K562 (cell line): ENCODE data around the gene WIPF1. TPM values are rescaled to one million over a fixed set of nuclear protein-coding genes. Genes with fewer than 3 reads are reported as not detected.

Experiments used
- ATAC-seq: fragments of 200-7000 bp; cut with Tn5 transposase; 3 replicates; pipeline ENCODE4 v1.9.1; 2020; ENCODE audit warnings: moderate library complexity
- BruUV-seq: library from RNA; stranded (reverse); fragments of 400-500 nt; replicated peaks from 2 replicates; lab custom pipeline; 2021; lab: Mats Ljungman, UMichigan
- CTCF ChIA-PET: fragments of 300-600 bp; formaldehyde crosslinking; extraction: SDS; loops from one replicate; lab custom pipeline; 2021; ENCODE audit warnings: low intra/inter-chr PET ratio; lab: Yijun Ruan, JAX
- POLR2A ChIA-PET: fragments of 300-600, 350-650 bp; sonication (Branson Sonifier 250); formaldehyde crosslinking; extraction: SDS; loops from one replicate; lab custom pipeline; 2021; ENCODE audit warnings: antibody characterized with exemption, inconsistent platforms; lab: Yijun Ruan, JAX
- DNase-seq, 4 experiments: peaks; one replicate each; pipeline versions ENCODE4 v3.0.0 to v3.0.0-alpha.2; 2011 to 2018; ENCODE audit warnings: low spot score in 3 of 4, mixed read lengths in 3 of 4; ENCODE audit errors: extremely low read depth in 1 of 4
- FAIRE-seq: peaks from 2 replicates; lab custom pipeline; 2011; peaks lifted over from hg19 to GRCh38; lab: Jason Lieb, UNC
- H2AFZ ChIP-seq: 2 replicates; pipeline ENCODE4 v1.6.0; 2011; ENCODE audit warnings: low read depth, low read length, control low read depth, inconsistent platforms
- H3K27ac ChIP-seq: fragments of 200-600 bp; 3 replicates; pipeline ENCODE4 v1.8.0; 2011; ENCODE audit warnings: low read depth, mild to moderate bottlenecking, control low read depth, inconsistent platforms, low read length, moderate library complexity, mixed read lengths; ENCODE audit errors: extremely low read depth
- H3K27me3 ChIP-seq, 2 experiments: fragments of 300-600 bp in 1 of 2; 2 replicates in 1 of 2; 3 replicates in 1 of 2; pipeline versions ENCODE4 v1.6.0 to v1.8.0; 2011; ENCODE audit warnings: inconsistent platforms in 2 of 2, low read length in 2 of 2, mild to moderate bottlenecking in 1 of 2, mixed read lengths in 1 of 2, moderate library complexity in 1 of 2; ENCODE audit not compliant: control insufficient read depth in 2 of 2, insufficient read depth in 2 of 2
- H3K36me3 ChIP-seq: fragments of 300-600 bp; 3 replicates; pipeline ENCODE4 v1.8.0; 2011; ENCODE audit warnings: mild to moderate bottlenecking, low read length, inconsistent platforms; ENCODE audit not compliant: control insufficient read depth, insufficient read depth
- H3K4me1 ChIP-seq, 2 experiments: fragments of 200-600 bp in 1 of 2; replicated peaks in 1 of 2; 2 replicates in 1 of 2; 3 replicates in 1 of 2; pipeline versions ENCODE4 v1.5.1 to v1.8.0; 2011; ENCODE audit warnings: inconsistent platforms in 2 of 2, low read length in 2 of 2, mild to moderate bottlenecking in 1 of 2, mixed read lengths in 1 of 2, moderate library complexity in 1 of 2; ENCODE audit not compliant: control insufficient read depth in 2 of 2, insufficient read depth in 2 of 2
- H3K4me2 ChIP-seq: 2 replicates; pipeline ENCODE4 v1.6.1; 2011; ENCODE audit warnings: low read length, control low read depth, inconsistent platforms, mixed read lengths; ENCODE audit not compliant: insufficient read depth
- H3K4me3 ChIP-seq: fragments of 200-600 bp; sonication (generic), shearing (Covaris generic); 2 replicates; pipeline ENCODE4 v1.5.1; 2016; ENCODE audit warnings: control low read depth, inconsistent platforms
- H3K79me2 ChIP-seq: fragments of 200-600 bp; 3 replicates; pipeline ENCODE4 v1.8.0; 2011; ENCODE audit warnings: low read length, inconsistent platforms; ENCODE audit not compliant: control insufficient read depth, insufficient read depth
- H3K9ac ChIP-seq, 2 experiments: 2 replicates each; pipeline versions ENCODE4 v1.6.0 to v1.6.1; 2011; ENCODE audit warnings: low read depth in 2 of 2, low read length in 2 of 2, control low read depth in 1 of 2, inconsistent platforms in 1 of 2, mild to moderate bottlenecking in 1 of 2, mixed read lengths in 1 of 2; ENCODE audit not compliant: insufficient read depth in 1 of 2
- H3K9me1 ChIP-seq: one replicate; pipeline ENCODE4 v1.6.0; 2011; ENCODE audit warnings: inconsistent platforms, mild to moderate bottlenecking, low read length, moderate library complexity; ENCODE audit not compliant: control insufficient read depth, insufficient read depth
- H3K9me3 ChIP-seq: replicated peaks from 2 replicates; pipeline ENCODE4 v1.5.1; 2011; ENCODE audit warnings: low read depth, low read length, inconsistent platforms; ENCODE audit not compliant: control insufficient read depth, insufficient read depth
- H4K20me1 ChIP-seq: replicated peaks from 2 replicates; pipeline ENCODE4 v1.6.1; 2011; ENCODE audit warnings: low read length, inconsistent platforms, mixed read lengths; ENCODE audit not compliant: control insufficient read depth, insufficient read depth
- FOS ChIP-seq: IDR thresholded peaks from 3 replicates; pipeline ENCODE4 v1.6.1; 2011; ENCODE audit not compliant: insufficient read length; ENCODE audit errors: extremely low read depth
- IRF9 ChIP-seq: fragments of 450-650 bp; IDR thresholded peaks from 2 replicates; pipeline ENCODE4 v1.6.1; 2016; ENCODE audit warnings: missing biosample characterization, missing genetic modification characterization
- MEF2A ChIP-seq: IDR thresholded peaks from 2 replicates; pipeline ENCODE4 v1.6.1; 2011; ENCODE audit warnings: low read depth, mild to moderate bottlenecking, low read length, moderate library complexity; ENCODE audit not compliant: control insufficient read depth
- RFX7 ChIP-seq: fragments of 250-450 bp; sonication (Bioruptor Pico); IDR thresholded peaks from 2 replicates; pipeline ENCODE4 v1.5.1; 2021; ENCODE audit warnings: mild to moderate bottlenecking
- ZNF780A ChIP-seq: fragments of 250-450 bp; sonication (Bioruptor Pico); IDR thresholded peaks from 2 replicates; pipeline ENCODE4 v1.5.0; 2021; ENCODE audit warnings: mild to moderate bottlenecking
- WGBS: fragments of 100-300 bp; shearing (Covaris generic); methylation state at CpG from one replicate; pipeline ENCODE4 v1.1.6; 2016; ENCODE audit warnings: low coverage, mixed read lengths; ENCODE audit not compliant: insufficient coverage; ENCODE audit errors: missing lambda C conversion rate; 5-methylcytosine and 5-hydroxymethylcytosine counted together
- in situ Hi-C: fragments of 300-500 bp; cut with MboI; formaldehyde crosslinking; loops from 4 replicates; pipeline ENCODE4 v1.15.0; 2018; ENCODE audit warnings: inconsistent platforms, mixed read lengths
- intact Hi-C: fragments of 100-400 bp; cut with micrococcal nuclease; formaldehyde crosslinking; loops from 2 replicates; pipeline ENCODE4 v1.14.2; 2022
- polyA plus RNA-seq, 8 experiments: library from polyadenylated mRNA; depleted of rRNA in 4 of 8; stranded (reverse) in 5 of 8; unstranded in 3 of 8; fragments of >200 nt; fragmentation: Nextera tagmentation in 2 of 8; fragmentation: Illumina TruSeq in 1 of 8; extraction: Ambion mirVana in 2 of 8; extraction: Trizol in 1 of 8; gene quantifications; 2 replicates each; pipeline versions ENCODE4 v1.2.1 to v1.2.3, GENCODE V29; 2011 to 2014; ENCODE audit warnings: inconsistent platforms in 1 of 8, missing spikeins in 1 of 8
- total RNA-seq, 7 experiments: library from RNA; depleted of rRNA in 6 of 7; stranded (reverse); fragments of >200 nt in 6 of 7; fragmentation: Illumina TruSeq in 2 of 7; extraction: Trizol in 2 of 7; gene quantifications; 2 replicates each; pipeline versions ENCODE4 v1.2.1 to v1.2.3, GENCODE V29; 2011 to 2021; ENCODE audit warnings: low replicate concordance in 1 of 7

WIPF1 gene
- total and polyA plus RNA-seq, 9 of the 15 experiments (the other 6 are each of a cell fraction or from before 2014, with no cell fraction given), result 0.54 to 4.9 (median 2.4) TPM

- H3K4me3 ChIP-seq, result no peak overlapping the region
- no peak overlapping the region for H3K27ac ChIP-seq
- WGBS, result 0% methylated on average over 3 of the region's 3 CpGs
- ChIA-PET CTCF (no interaction called here), POLR2A (no interaction called here)
- no peaks in the 10 kb centered on the region for H3K9me3 ChIP-seq
- no peak for ATAC-seq
- no peaks in the 10 kb centered on the region for H3K9me1 ChIP-seq
- H3K4me2 ChIP-seq, result no peak overlapping the region
- no peak overlapping the region for H3K9ac ChIP-seq
- no peaks in the 10 kb centered on the region for H3K36me3 ChIP-seq
- no peak overlapping the region for H2AFZ ChIP-seq
- no peak for DNase-seq
- peaks cover 6 to 16% of the 10 kb centered on the region in 2 experiments; a peak in 4 of 5 replicates for H3K27me3 ChIP-seq
- in situ Hi-C loops, result no loop called here
- H3K4me1 ChIP-seq, result no peaks in the 10 kb centered on the region
- intact Hi-C loops, result no loop called here
- no peaks in the 10 kb centered on the region for H4K20me1 ChIP-seq
- no peak for TF ChIP-seq ZNF780A (CRISPR knock-in tag)
- BruUV-seq, result no TSS peak
- H3K79me2 ChIP-seq, result no peaks in the 10 kb centered on the region
- no peak for FAIRE-seq
Measured at GRCh38 chr2:174527101-174527721, 70.4 kb downstream of the WIPF1 start.

- in situ Hi-C loops, result no loop called here
- Histone ChIP-seq H3K4me2 (no peak overlapping the region), H3K9me3 (no peaks in the 10 kb centered on the region), H3K9ac (no peak overlapping the region), H3K9me1 (peaks cover 2% of the 10 kb centered on the region), H2AFZ (no peak overlapping the region), H3K79me2 (no peaks in the 10 kb centered on the region), H3K4me1 (no peaks in the 10 kb centered on the region), H3K27ac (no peak overlapping the region), H4K20me1 (no peaks in the 10 kb centered on the region), H3K4me3 (no peak overlapping the region), H3K27me3 (peaks cover 16 to 23% of the 10 kb centered on the region in 2 experiments; a peak in 4 of 5 replicates), H3K36me3 (no peaks in the 10 kb centered on the region)
- ChIA-PET CTCF (interaction anchor here (0.6 to 0.9 kb wide), 2 partner anchors 62 to 108 kb away, joined by 3 read pairs; no protein-coding TSS in a partner anchor), POLR2A (no interaction called here)
- FAIRE-seq, result no peak
- BruUV-seq, result no TSS peak
- TF ChIP-seq MEF2A (no peak), RFX7 (no peak), IRF9 (no peak), FOS (no peak)
- WGBS, result 3% methylated on average over 2 of the region's 2 CpGs
- no peak for ATAC-seq
- no peak for DNase-seq
- intact Hi-C loops, result no loop called here
Measured at GRCh38 chr2:174524527-174524926, 73.1 kb downstream of the WIPF1 start.
